Liver (tissue), 9 donors: ENCODE data around the gene SPEF1. TPM values are rescaled to one million over a fixed set of nuclear protein-coding genes. Genes with fewer than 3 reads are reported as not detected.
A peak's percentile ranks its signal among the peaks of the same experiment; 100 is the strongest.

Source experiments
- DNase-seq: peaks from one replicate; pipeline ENCODE4 v3.0.0-alpha.2; 2017; ENCODE audit warnings: low spot score
- H3K27ac ChIP-seq, 2 donors: one replicate each; pipeline ENCODE4 v1.7.0; 2013; ENCODE audit warnings: inconsistent platforms in 2 of 2, low read length in 2 of 2, control low read depth in 1 of 2, low read depth in 1 of 2, mild to moderate bottlenecking in 1 of 2
- H3K27me3 ChIP-seq, 4 donors: one replicate each; pipeline versions ENCODE4 v1.6.1 to v1.7.0; 2013; ENCODE audit warnings: low read length in 3 of 4, inconsistent platforms in 1 of 4, mild to moderate bottlenecking in 1 of 4, moderate library complexity in 1 of 4; ENCODE audit not compliant: control insufficient read depth in 4 of 4, insufficient read depth in 4 of 4
- H3K36me3 ChIP-seq, 4 donors: one replicate each; pipeline versions ENCODE4 v1.6.1 to v1.7.0; 2013; ENCODE audit warnings: low read length in 3 of 4, mild to moderate bottlenecking in 3 of 4, low read depth in 1 of 4, moderate library complexity in 1 of 4; ENCODE audit not compliant: control insufficient read depth in 4 of 4, insufficient read depth in 3 of 4
- H3K4me1 ChIP-seq, 4 donors: one replicate each; pipeline versions ENCODE4 v1.6.1 to v1.7.0; 2013; ENCODE audit warnings: low read length in 3 of 4, mild to moderate bottlenecking in 3 of 4, moderate library complexity in 1 of 4; ENCODE audit not compliant: control insufficient read depth in 4 of 4, insufficient read depth in 4 of 4
- H3K4me3 ChIP-seq, 3 donors: one replicate each; pipeline versions ENCODE4 v1.6.1 to v1.7.0; 2013; ENCODE audit warnings: low read length in 3 of 3, control low read depth in 1 of 3, low read depth in 1 of 3, mild to moderate bottlenecking in 1 of 3
- H3K9ac ChIP-seq, 2 donors: one replicate each; pipeline ENCODE4 v1.7.0; 2013; ENCODE audit warnings: low read length in 2 of 2, mild to moderate bottlenecking in 2 of 2, moderate library complexity in 2 of 2, control low read depth in 1 of 2, low read depth in 1 of 2
- H3K9me3 ChIP-seq, 4 donors: one replicate each; pipeline versions ENCODE4 v1.6.1 to v1.7.0; 2013; ENCODE audit warnings: low read length in 3 of 4; ENCODE audit not compliant: control insufficient read depth in 4 of 4
- EGR1 ChIP-seq, 2 donors: IDR thresholded peaks; 2 replicates each; pipeline ENCODE4 v1.6.1; 2016 to 2018; ENCODE audit warnings: antibody characterized with exemption in 2 of 2, low read depth in 2 of 2
- FOXA1 ChIP-seq: IDR thresholded peaks from 2 replicates; pipeline ENCODE4 v1.6.1; 2016; ENCODE audit warnings: antibody characterized with exemption
- FOXA2 ChIP-seq: IDR thresholded peaks from 2 replicates; pipeline ENCODE4 v1.6.1; 2016; ENCODE audit warnings: antibody characterized with exemption
- HNF4G ChIP-seq: IDR thresholded peaks from 2 replicates; pipeline ENCODE4 v1.6.1; 2016; ENCODE audit warnings: antibody characterized with exemption
- RAD21 ChIP-seq, 2 donors: IDR thresholded peaks; 2 replicates each; pipeline ENCODE4 v1.6.1; 2016; ENCODE audit warnings: antibody characterized with exemption in 2 of 2, mild to moderate bottlenecking in 2 of 2
- TAF1 ChIP-seq: conservative IDR thresholded peaks from 2 replicates; pipeline ENCODE4 v1.6.1; 2016; ENCODE audit warnings: antibody characterized with exemption, mild to moderate bottlenecking
- YY1 ChIP-seq: IDR thresholded peaks from 2 replicates; pipeline ENCODE4 v1.6.1; 2016; ENCODE audit warnings: antibody characterized with exemption, mild to moderate bottlenecking
- WGBS: extraction: QIAGEN DNeasy Blood & Tissue Kit; methylation state at CpG from one replicate; pipeline ENCODE4 v1.1.7; 2013; 5-methylcytosine and 5-hydroxymethylcytosine counted together
- polyA plus RNA-seq, 2 donors: library from polyadenylated mRNA; stranded (reverse) in 1 of 2; unstranded in 1 of 2; fragments of 200-250 nt in 1 of 2; fragments of >200 nt in 1 of 2; fragmentation: Nextera tagmentation in 1 of 2; extraction: Ambion mirVana in 1 of 2; gene quantifications; one replicate each; pipeline versions ENCODE4 v1.2.1 to v1.2.3, GENCODE V29; 2013 to 2015
- total RNA-seq, 2 donors: library from RNA; depleted of rRNA; stranded (reverse); fragments of >200 nt; gene quantifications; one replicate each; pipeline ENCODE4 v1.2.3, GENCODE V29; 2014
- TF ChIP-seq, protein P1 (sequence below): IDR thresholded peaks from 2 replicates; pipeline ENCODE4 v1.6.1; 2016; ENCODE audit warnings: antibody characterized with exemption
- TF ChIP-seq, protein P2 (sequence below): fragments of 150-350 bp; IDR thresholded peaks from 2 replicates; pipeline ENCODE4 v1.5.1; 2017; ENCODE audit warnings: improper control_type of control experiment, low read depth, low read length; ENCODE audit not compliant: missing input control
- TF ChIP-seq, protein P3 (sequence below): IDR thresholded peaks from 2 replicates; pipeline ENCODE4 v1.6.1; 2016; ENCODE audit warnings: antibody characterized with exemption
- TF ChIP-seq, protein P4 (sequence below): IDR thresholded peaks from 2 replicates; pipeline ENCODE4 v1.6.1; 2016; ENCODE audit warnings: antibody characterized with exemption, mild to moderate bottlenecking
- TF ChIP-seq, protein P5 (sequence below): IDR thresholded peaks from 2 replicates; pipeline ENCODE4 v1.6.1; 2016; ENCODE audit warnings: antibody characterized with exemption
- donor health status: healthy.
- donor health status: healthy.
- donor health status: healthy.
- donor health status: healthy.
- donor health status: healthy.

SPEF1 gene
- total and polyA plus RNA-seq, 4 donors = not detected

DNA sequence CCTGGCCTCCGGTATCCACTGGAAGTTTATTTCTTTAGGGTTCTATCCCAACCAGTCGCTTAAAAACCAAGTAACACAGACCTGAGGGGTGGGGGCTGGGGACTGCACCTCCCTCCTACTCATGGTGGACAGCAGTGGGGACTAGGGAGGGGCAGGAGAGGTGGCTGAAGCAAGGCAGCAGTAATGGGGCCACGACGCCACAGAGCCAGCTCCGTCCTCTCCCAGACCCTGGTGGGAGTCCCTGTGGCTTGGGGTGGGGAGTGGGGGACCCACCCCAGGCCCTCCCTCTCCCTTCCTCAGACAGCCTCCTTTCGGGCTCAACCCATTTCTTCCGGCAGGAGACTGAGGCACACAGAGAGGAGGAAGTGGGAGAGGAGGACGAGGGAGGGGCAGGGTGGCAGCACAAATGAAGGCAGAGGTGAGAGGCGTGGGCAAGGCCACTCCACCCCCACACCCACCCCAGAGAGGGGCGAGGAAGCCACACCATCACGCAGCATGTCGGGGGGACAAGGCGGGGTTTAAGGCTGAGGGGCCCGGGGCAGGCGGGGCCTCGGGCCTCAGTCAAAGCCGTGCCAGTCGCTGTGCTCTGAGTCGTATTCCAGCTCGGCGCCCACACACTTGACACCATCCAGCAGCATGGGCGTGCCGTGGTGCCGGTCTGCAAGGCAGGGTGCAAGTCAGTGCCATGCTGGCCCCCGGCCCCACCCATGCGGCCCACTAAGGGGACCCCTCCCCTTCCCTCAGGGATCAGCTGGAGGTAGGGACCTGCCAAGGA lies 27.6 kb downstream of the SPEF1 start:
- Histone ChIP-seq H3K36me3 (peaks cover 0 to 3% (median 0%) of the 10 kb centered on the region in 4 donors), H3K9ac (no peak overlapping the region), H3K4me3 (no peak overlapping the region), H3K27me3 (no peaks in the 10 kb centered on the region), H3K27ac (no peak overlapping the region), H3K4me1 (peaks cover 1 to 25% (median 15%) of the 10 kb centered on the region in 4 donors), H3K9me3 (no peaks in the 10 kb centered on the region)
- TF ChIP-seq, protein P1, sequence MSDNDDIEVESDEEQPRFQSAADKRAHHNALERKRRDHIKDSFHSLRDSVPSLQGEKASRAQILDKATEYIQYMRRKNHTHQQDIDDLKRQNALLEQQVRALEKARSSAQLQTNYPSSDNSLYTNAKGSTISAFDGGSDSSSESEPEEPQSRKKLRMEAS = no peak
- TF ChIP-seq YY1 = no peak
- no peak for TF ChIP-seq FOXA1
- TF ChIP-seq, protein P2, sequence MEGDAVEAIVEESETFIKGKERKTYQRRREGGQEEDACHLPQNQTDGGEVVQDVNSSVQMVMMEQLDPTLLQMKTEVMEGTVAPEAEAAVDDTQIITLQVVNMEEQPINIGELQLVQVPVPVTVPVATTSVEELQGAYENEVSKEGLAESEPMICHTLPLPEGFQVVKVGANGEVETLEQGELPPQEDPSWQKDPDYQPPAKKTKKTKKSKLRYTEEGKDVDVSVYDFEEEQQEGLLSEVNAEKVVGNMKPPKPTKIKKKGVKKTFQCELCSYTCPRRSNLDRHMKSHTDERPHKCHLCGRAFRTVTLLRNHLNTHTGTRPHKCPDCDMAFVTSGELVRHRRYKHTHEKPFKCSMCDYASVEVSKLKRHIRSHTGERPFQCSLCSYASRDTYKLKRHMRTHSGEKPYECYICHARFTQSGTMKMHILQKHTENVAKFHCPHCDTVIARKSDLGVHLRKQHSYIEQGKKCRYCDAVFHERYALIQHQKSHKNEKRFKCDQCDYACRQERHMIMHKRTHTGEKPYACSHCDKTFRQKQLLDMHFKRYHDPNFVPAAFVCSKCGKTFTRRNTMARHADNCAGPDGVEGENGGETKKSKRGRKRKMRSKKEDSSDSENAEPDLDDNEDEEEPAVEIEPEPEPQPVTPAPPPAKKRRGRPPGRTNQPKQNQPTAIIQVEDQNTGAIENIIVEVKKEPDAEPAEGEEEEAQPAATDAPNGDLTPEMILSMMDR = no peak
- TF ChIP-seq, protein P3, sequence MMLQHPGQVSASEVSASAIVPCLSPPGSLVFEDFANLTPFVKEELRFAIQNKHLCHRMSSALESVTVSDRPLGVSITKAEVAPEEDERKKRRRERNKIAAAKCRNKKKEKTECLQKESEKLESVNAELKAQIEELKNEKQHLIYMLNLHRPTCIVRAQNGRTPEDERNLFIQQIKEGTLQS = no peak
- TF ChIP-seq, protein P4, sequence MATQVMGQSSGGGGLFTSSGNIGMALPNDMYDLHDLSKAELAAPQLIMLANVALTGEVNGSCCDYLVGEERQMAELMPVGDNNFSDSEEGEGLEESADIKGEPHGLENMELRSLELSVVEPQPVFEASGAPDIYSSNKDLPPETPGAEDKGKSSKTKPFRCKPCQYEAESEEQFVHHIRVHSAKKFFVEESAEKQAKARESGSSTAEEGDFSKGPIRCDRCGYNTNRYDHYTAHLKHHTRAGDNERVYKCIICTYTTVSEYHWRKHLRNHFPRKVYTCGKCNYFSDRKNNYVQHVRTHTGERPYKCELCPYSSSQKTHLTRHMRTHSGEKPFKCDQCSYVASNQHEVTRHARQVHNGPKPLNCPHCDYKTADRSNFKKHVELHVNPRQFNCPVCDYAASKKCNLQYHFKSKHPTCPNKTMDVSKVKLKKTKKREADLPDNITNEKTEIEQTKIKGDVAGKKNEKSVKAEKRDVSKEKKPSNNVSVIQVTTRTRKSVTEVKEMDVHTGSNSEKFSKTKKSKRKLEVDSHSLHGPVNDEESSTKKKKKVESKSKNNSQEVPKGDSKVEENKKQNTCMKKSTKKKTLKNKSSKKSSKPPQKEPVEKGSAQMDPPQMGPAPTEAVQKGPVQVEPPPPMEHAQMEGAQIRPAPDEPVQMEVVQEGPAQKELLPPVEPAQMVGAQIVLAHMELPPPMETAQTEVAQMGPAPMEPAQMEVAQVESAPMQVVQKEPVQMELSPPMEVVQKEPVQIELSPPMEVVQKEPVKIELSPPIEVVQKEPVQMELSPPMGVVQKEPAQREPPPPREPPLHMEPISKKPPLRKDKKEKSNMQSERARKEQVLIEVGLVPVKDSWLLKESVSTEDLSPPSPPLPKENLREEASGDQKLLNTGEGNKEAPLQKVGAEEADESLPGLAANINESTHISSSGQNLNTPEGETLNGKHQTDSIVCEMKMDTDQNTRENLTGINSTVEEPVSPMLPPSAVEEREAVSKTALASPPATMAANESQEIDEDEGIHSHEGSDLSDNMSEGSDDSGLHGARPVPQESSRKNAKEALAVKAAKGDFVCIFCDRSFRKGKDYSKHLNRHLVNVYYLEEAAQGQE = no peak
- TF ChIP-seq HNF4G = no peak
- TF ChIP-seq EGR1 (IDR thresholded peaks at IDR 0.05; ENCODE audit: low read depth in 2 of 2) = no peak
- TF ChIP-seq, protein P5, sequence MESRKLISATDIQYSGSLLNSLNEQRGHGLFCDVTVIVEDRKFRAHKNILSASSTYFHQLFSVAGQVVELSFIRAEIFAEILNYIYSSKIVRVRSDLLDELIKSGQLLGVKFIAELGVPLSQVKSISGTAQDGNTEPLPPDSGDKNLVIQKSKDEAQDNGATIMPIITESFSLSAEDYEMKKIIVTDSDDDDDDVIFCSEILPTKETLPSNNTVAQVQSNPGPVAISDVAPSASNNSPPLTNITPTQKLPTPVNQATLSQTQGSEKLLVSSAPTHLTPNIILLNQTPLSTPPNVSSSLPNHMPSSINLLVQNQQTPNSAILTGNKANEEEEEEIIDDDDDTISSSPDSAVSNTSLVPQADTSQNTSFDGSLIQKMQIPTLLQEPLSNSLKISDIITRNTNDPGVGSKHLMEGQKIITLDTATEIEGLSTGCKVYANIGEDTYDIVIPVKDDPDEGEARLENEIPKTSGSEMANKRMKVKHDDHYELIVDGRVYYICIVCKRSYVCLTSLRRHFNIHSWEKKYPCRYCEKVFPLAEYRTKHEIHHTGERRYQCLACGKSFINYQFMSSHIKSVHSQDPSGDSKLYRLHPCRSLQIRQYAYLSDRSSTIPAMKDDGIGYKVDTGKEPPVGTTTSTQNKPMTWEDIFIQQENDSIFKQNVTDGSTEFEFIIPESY = no peak
- no peak for TF ChIP-seq FOXA2
- TF ChIP-seq TAF1 = no peak
- 95% methylated on average over 26 of the region's 26 CpGs for WGBS
- no peak for DNase-seq

DNA sequence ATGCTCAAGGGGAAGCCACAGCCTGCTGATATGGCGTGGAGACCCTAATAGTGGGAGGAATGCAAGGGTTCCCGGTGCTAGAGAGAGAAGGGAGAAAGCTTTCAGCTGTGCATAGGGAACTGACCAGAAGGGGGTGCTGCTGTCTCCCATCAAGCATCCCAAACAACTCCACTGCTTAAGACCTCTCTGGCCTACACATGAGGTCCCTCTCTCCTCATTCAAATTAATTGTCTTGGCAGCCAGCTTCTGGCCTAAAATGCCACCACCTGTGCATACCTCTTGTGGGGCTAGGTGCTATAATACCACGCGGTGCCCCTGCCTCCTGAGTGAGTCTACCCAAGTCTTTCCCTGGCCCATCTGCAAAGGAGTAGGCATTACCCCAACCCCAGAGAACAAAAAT lies 28.1 kb downstream of the SPEF1 start:
- peaks cover 0 to under 1% (median 0%) of the 10 kb centered on the region in 4 donors for H3K36me3 ChIP-seq
- TF ChIP-seq, protein P3 = no peak
- TF ChIP-seq HNF4G (no peak), FOXA2 (no peak), RAD21 (IDR thresholded peaks at IDR 0.05) (peak; percentile 77 to 82), TAF1 (no peak)
- TF ChIP-seq, protein P2 = peak; percentile 53
- TF ChIP-seq, protein P1 = no peak
- H3K4me1 ChIP-seq = peaks cover 1 to 25% (median 15%) of the 10 kb centered on the region in 4 donors
- no peaks in the 10 kb centered on the region for H3K9me3 ChIP-seq
- no peaks in the 10 kb centered on the region for H3K27me3 ChIP-seq
- H3K4me3 ChIP-seq = no peak overlapping the region
- H3K9ac ChIP-seq = no peak overlapping the region
- 62% methylated on average over 4 of the region's 4 CpGs for WGBS
- DNase-seq = peak; percentile 76
- H3K27ac ChIP-seq = no peak overlapping the region
